ENCODE measurements around the gene TPTE2.
"Not testable (repeated sequence)": the region's sequence is repeated elsewhere in the genome, so short reads cannot be mapped to it uniquely, and the experiment has no call there.

The TPTE2 gene

GRCh38 chr13:19561127-19561582 lies at the start of gene TPTE2:
Gene TPTE2, minus strand, starts transcription at chr13:19561532. Its CDS starts 58,298 bp downstream, at chr13:19503234.
- H3K9me3 ChIP-seq (ENCODE audit: control insufficient read depth, insufficient read depth, low read depth, low read length); H3K36me3 ChIP-seq (ENCODE audit: control insufficient read depth in 2 of 2, insufficient read depth in 1 of 2, low read length in 2 of 2); H3K27ac ChIP-seq (ENCODE audit: extremely low read depth, low read depth, low read length); POLR2A ChIA-PET; H3K4me3 ChIP-seq (ENCODE audit: low read depth, low read length); CTCF ChIA-PET; H3K4me1 ChIP-seq (ENCODE audit: control insufficient read depth, insufficient read depth, low read length): not testable (repeated sequence)

DNA sequence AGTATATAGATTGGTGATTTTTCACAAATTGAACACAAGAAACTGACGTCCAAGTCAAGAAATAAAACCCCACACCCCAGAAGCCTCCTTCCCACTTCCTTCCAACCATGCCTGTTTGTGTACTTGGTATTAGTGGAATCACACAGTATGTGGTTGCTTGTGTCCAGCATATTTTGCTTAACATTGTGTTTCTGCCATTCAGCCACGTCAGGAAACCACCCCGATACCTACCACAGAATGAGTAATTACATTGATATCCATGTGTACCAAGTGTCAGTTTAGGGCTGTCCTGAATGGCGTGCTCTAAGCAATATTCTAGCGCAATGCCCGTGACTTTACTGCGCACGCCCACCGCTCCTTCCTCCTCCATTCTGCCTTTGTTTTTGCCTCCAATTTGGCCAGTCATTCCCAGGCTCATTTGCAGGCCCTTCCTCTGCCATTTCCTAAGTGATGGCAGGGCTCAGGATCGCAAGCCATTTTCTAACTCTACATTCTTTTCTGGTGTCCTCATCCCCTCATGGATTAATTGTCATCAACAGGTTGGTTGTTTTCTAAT lies 46.3 kb upstream of the TPTE2 start:
- ChIA-PET CTCF (no interaction called here), POLR2A (no interaction called here)
- TF ChIP-seq PBX3 (CRISPR knock-in tag; IDR thresholded peaks at IDR 0.05) (no peak), ZNF121 (tag by site-specific recombination; IDR thresholded peaks at IDR 0.05) (no peak), MZF1 (tag by site-specific recombination; IDR thresholded peaks at IDR 0.05; ENCODE audit: borderline replicate concordance) (no peak), ZBTB48 (tag by site-specific recombination; IDR thresholded peaks at IDR 0.05) (no peak), ZNF707 (tag by site-specific recombination; IDR thresholded peaks at IDR 0.05) (no peak), ZNF248 (tag by site-specific recombination; IDR thresholded peaks at IDR 0.05) (no peak), ZNF26 (tag by site-specific recombination; IDR thresholded peaks at IDR 0.05) (no peak), ZNF175 (tag by site-specific recombination; IDR thresholded peaks at IDR 0.05) (no peak), ZNF501 (tag by site-specific recombination; IDR thresholded peaks at IDR 0.05) (no peak), HOXD13 (CRISPR knock-in tag; IDR thresholded peaks at IDR 0.05; ENCODE audit: borderline replicate concordance) (no peak), KLF1 (tag by site-specific recombination; IDR thresholded peaks at IDR 0.05) (no peak), ZNF629 (tag by site-specific recombination; IDR thresholded peaks at IDR 0.05) (no peak), ZNF701 (tag by site-specific recombination; IDR thresholded peaks at IDR 0.05) (no peak), SP2 (tag by site-specific recombination; IDR thresholded peaks at IDR 0.05) (no peak)
- H3K27ac ChIP-seq (ENCODE audit: extremely low read depth, low read depth, low read length) = no peak overlapping the region
- H3K9me3 ChIP-seq (ENCODE audit: control insufficient read depth, insufficient read depth, low read depth, low read length) = no peaks in the 10 kb centered on the region
- H3K36me3 ChIP-seq (ENCODE audit: control insufficient read depth in 2 of 2, insufficient read depth in 1 of 2, low read length in 2 of 2) = peaks cover 0 to 28% of the 10 kb centered on the region in 2 experiments; a peak in 2 of 3 replicates
- H3K4me3 ChIP-seq (ENCODE audit: low read depth, low read length) = no peak overlapping the region
- no peaks in the 10 kb centered on the region for H3K4me1 ChIP-seq (ENCODE audit: control insufficient read depth, insufficient read depth, low read length)

DNA sequence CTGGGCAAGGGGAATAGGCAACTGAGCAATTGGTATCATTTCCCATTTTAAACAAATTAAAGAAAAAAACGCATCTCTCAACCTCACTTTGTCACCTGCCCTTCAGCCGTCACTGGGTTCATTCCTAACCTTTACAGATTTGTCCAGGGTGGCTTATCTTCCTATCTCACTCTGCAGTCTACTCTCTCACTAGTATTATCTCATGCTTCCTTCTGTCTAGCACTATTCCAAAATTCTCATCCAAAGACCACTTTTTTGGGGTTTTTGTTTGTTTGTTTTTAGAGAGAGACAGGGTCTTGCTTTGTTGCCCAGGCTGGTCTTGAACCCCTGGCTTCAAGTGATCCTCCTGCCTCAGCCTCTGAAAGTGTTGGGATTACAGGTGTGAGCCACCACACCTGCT lies 45.4 kb upstream of the TPTE2 start:
- Histone ChIP-seq H3K4me1 (ENCODE audit: control insufficient read depth, insufficient read depth, low read length) (no peaks in the 10 kb centered on the region), H3K27ac (ENCODE audit: extremely low read depth, low read depth, low read length) (no peak overlapping the region), H3K9me3 (ENCODE audit: control insufficient read depth, insufficient read depth, low read depth, low read length) (no peaks in the 10 kb centered on the region), H3K4me3 (ENCODE audit: low read depth, low read length) (no peak overlapping the region), H3K36me3 (ENCODE audit: control insufficient read depth in 2 of 2, insufficient read depth in 1 of 2, low read length in 2 of 2) (peaks cover 0 to 28% of the 10 kb centered on the region in 2 experiments; a peak in 2 of 3 replicates)
- no peak for TF ChIP-seq OVOL3 (tag by site-specific recombination; IDR thresholded peaks at IDR 0.05)
- TF ChIP-seq ZNF621 (tag by site-specific recombination; IDR thresholded peaks at IDR 0.05) = no peak
- TF ChIP-seq ZNF426 (tag by site-specific recombination; IDR thresholded peaks at IDR 0.05) = no peak
- TF ChIP-seq MYNN (tag by site-specific recombination; IDR thresholded peaks at IDR 0.05; ENCODE audit: borderline replicate concordance) = no peak
- TF ChIP-seq ZFP41 (tag by site-specific recombination; IDR thresholded peaks at IDR 0.05; ENCODE audit: borderline replicate concordance) = no peak
- TF ChIP-seq GLIS1 (tag by site-specific recombination; IDR thresholded peaks at IDR 0.05) = no peak
- TF ChIP-seq ZNF324 (tag by site-specific recombination; IDR thresholded peaks at IDR 0.05) = no peak
- no peak for TF ChIP-seq YY2 (tag by site-specific recombination; IDR thresholded peaks at IDR 0.05)
- TF ChIP-seq ZNF366 (tag by site-specific recombination; conservative IDR thresholded peaks at IDR 0.05) = no peak
- no peak for TF ChIP-seq ZNF660 (tag by site-specific recombination; IDR thresholded peaks at IDR 0.05)
- TF ChIP-seq, protein P1, sequence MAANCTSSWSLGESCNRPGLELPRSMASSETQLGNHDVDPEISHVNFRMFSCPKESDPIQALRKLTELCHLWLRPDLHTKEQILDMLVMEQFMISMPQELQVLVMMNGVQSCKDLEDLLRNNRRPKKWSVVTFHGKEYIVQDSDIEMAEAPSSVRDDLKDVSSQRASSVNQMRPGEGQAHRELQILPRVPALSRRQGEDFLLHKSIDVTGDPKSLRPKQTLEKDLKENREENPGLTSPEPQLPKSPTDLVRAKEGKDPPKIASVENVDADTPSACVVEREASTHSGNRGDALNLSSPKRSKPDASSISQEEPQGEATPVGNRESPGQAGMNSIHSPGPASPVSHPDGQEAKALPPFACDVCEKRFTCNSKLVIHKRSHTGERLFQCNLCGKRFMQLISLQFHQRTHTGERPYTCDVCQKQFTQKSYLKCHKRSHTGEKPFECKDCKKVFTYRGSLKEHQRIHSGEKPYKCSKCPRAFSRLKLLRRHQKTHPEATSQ (tag by site-specific recombination; IDR thresholded peaks at IDR 0.05) = no peak
- no peak for TF ChIP-seq ZNF585B (tag by site-specific recombination; IDR thresholded peaks at IDR 0.05)
- TF ChIP-seq ZNF239 (tag by site-specific recombination; IDR thresholded peaks at IDR 0.05) = no peak
- TF ChIP-seq MEIS1 (CRISPR knock-in tag; IDR thresholded peaks at IDR 0.05; ENCODE audit: borderline replicate concordance) = no peak
- ChIA-PET POLR2A (no interaction called here), CTCF (interaction anchor here (0.8 kb wide), 1 partner anchor 11 kb away, joined by 4 read pairs; no protein-coding TSS in a partner anchor)

All from HEK293 (cell line).